ENCODE measurements around the gene ADGRG7.

GRCh38 chr3:100732435-100732834, 123.0 kb downstream of the ADGRG7 start:
- TF ChIP-seq CTCF (conservative IDR thresholded peaks at IDR 0.05; ENCODE audit: low read length) (no peak), EZH2phosphoT487 (IDR thresholded peaks at IDR 0.05; ENCODE audit: borderline replicate concordance, low read depth, low read length) (no peak)

Measured in OCI-LY7 (cell line).